H9 (cell line): ENCODE results near the gene CEBPG. TPM values are rescaled to one million over a fixed set of nuclear protein-coding genes. Genes with fewer than 3 reads are reported as not detected.

ENCODE experiments used
- DNase-seq: peaks from one replicate; pipeline ENCODE4 v3.0.0-alpha.2; 2017
- H2AFZ ChIP-seq: one replicate; pipeline ENCODE4 v1.6.1; 2013; ENCODE audit warnings: mild to moderate bottlenecking, low read length, control low read depth, moderate library complexity
- H2AK5ac ChIP-seq: 2 replicates; pipeline ENCODE4 v1.6.1; 2013; ENCODE audit warnings: low read length, control low read depth, mixed read lengths; ENCODE audit not compliant: insufficient read length
- H2BK120ac ChIP-seq: one replicate; pipeline ENCODE4 v1.6.1; 2013; ENCODE audit warnings: low read depth, mild to moderate bottlenecking, low read length, control low read depth, inconsistent platforms; ENCODE audit not compliant: poor library complexity, severe bottlenecking
- H2BK12ac ChIP-seq: 2 replicates; pipeline ENCODE4 v1.6.1; 2013; ENCODE audit warnings: low read length, control low read depth, mixed read lengths, low read depth; ENCODE audit not compliant: insufficient read length
- H2BK15ac ChIP-seq: 2 replicates; pipeline ENCODE4 v1.6.1; 2013; ENCODE audit warnings: low read depth, low read length, control low read depth
- H2BK20ac ChIP-seq: one replicate; pipeline ENCODE4 v1.6.1; 2013; ENCODE audit warnings: low read depth, mild to moderate bottlenecking, low read length, control low read depth, inconsistent platforms; ENCODE audit not compliant: poor library complexity, severe bottlenecking
- H2BK5ac ChIP-seq: 2 replicates; pipeline ENCODE4 v1.6.1; 2013; ENCODE audit warnings: low read length, control low read depth, mixed read lengths; ENCODE audit not compliant: insufficient read length
- H3K14ac ChIP-seq: 2 replicates; pipeline ENCODE4 v1.6.1; 2013; ENCODE audit warnings: low read length, control low read depth; ENCODE audit not compliant: insufficient read depth
- H3K18ac ChIP-seq: 2 replicates; pipeline ENCODE4 v1.6.1; 2013; ENCODE audit warnings: low read depth, mild to moderate bottlenecking, mixed read lengths, low read length, control low read depth; ENCODE audit not compliant: insufficient read length
- H3K23ac ChIP-seq: 2 replicates; pipeline ENCODE4 v1.6.1; 2013; ENCODE audit warnings: low read length, control low read depth, mixed read lengths, low read depth; ENCODE audit not compliant: insufficient read length
- H3K23me2 ChIP-seq: 2 replicates; pipeline ENCODE4 v1.6.1; 2013; ENCODE audit warnings: low read depth, mild to moderate bottlenecking, mixed read lengths, low read length, control low read depth; ENCODE audit not compliant: insufficient read length, poor library complexity, severe bottlenecking
- H3K27ac ChIP-seq: 2 replicates; pipeline ENCODE4 v1.5.1; 2013; ENCODE audit warnings: low read length, control low read depth, mixed read lengths, low read depth; ENCODE audit not compliant: insufficient read length
- H3K27me3 ChIP-seq: 2 replicates; pipeline ENCODE4 v1.6.1; 2013; ENCODE audit warnings: low read length, control low read depth, inconsistent platforms; ENCODE audit not compliant: insufficient read depth
- H3K4ac ChIP-seq: 2 replicates; pipeline ENCODE4 v1.6.1; 2013; ENCODE audit warnings: low read depth, mild to moderate bottlenecking, control low read depth, inconsistent platforms, low read length, moderate library complexity
- H3K4me1 ChIP-seq: 2 replicates; pipeline ENCODE4 v1.6.1; 2013; ENCODE audit warnings: low read length, control low read depth, inconsistent platforms; ENCODE audit not compliant: insufficient read depth
- H3K4me2 ChIP-seq: 2 replicates; pipeline ENCODE4 v1.6.1; 2013; ENCODE audit warnings: low read length, control low read depth, mixed read lengths; ENCODE audit not compliant: insufficient read length, insufficient read depth
- H3K56ac ChIP-seq: 2 replicates; pipeline ENCODE4 v1.6.1; 2013; ENCODE audit warnings: low read depth, mild to moderate bottlenecking, mixed read lengths, low read length, control low read depth; ENCODE audit not compliant: insufficient read length
- H3K79me1 ChIP-seq: 2 replicates; pipeline ENCODE4 v1.6.1; 2013; ENCODE audit warnings: low read depth, mild to moderate bottlenecking, moderate library complexity, low read length, control low read depth, inconsistent platforms; ENCODE audit not compliant: insufficient read depth, poor library complexity, severe bottlenecking
- H3K79me2 ChIP-seq: 2 replicates; pipeline ENCODE4 v1.6.1; 2013; ENCODE audit warnings: low read length, control low read depth, inconsistent platforms; ENCODE audit not compliant: insufficient read depth
- H3K9ac ChIP-seq: 2 replicates; pipeline ENCODE4 v1.6.1; 2013; ENCODE audit warnings: low read length, control low read depth, mixed read lengths; ENCODE audit not compliant: insufficient read length; ENCODE audit errors: extremely low read depth
- H3K9me3 ChIP-seq: one replicate; pipeline ENCODE4 v1.6.1; 2013; ENCODE audit warnings: low read depth, low read length, inconsistent platforms; ENCODE audit not compliant: control insufficient read depth
- H3T11ph ChIP-seq: one replicate; pipeline ENCODE4 v1.6.1; 2013; ENCODE audit warnings: mild to moderate bottlenecking, low read length, control low read depth, inconsistent platforms
- H4K20me1 ChIP-seq: one replicate; pipeline ENCODE4 v1.6.1; 2013; ENCODE audit not compliant: control insufficient read depth, insufficient read length, insufficient read depth
- H4K5ac ChIP-seq: 2 replicates; pipeline ENCODE4 v1.6.1; 2013; ENCODE audit warnings: low read depth, mild to moderate bottlenecking, mixed read lengths, low read length, control low read depth; ENCODE audit not compliant: insufficient read length
- H4K8ac ChIP-seq: replicated peaks from 2 replicates; pipeline ENCODE4 v1.6.1; 2013; ENCODE audit warnings: low read length, control low read depth, mixed read lengths, low read depth; ENCODE audit not compliant: insufficient read length
- H4K91ac ChIP-seq: 2 replicates; pipeline ENCODE4 v1.6.1; 2013; ENCODE audit warnings: low read depth, mild to moderate bottlenecking, moderate library complexity, mixed read lengths, low read length, control low read depth; ENCODE audit not compliant: insufficient read length
- H3K27ac Mint-ChIP-seq, 3 experiments: 2 replicates in 2 of 3; 3 replicates in 1 of 3; pipeline ENCODE4 v1.8.0; 2020 to 2021; ENCODE audit warnings: mixed read lengths in 3 of 3, mild to moderate bottlenecking in 1 of 3, moderate library complexity in 1 of 3
- H3K27me3 Mint-ChIP-seq: 2 replicates; pipeline ENCODE4 v1.8.0; 2021; ENCODE audit warnings: low read depth, mild to moderate bottlenecking, moderate library complexity, mixed read lengths
- H3K36me3 Mint-ChIP-seq, 3 experiments: 2 replicates in 2 of 3; 3 replicates in 1 of 3; pipeline ENCODE4 v1.8.0; 2020 to 2021; ENCODE audit warnings: low read depth in 3 of 3, mixed read lengths in 3 of 3; ENCODE audit not compliant: insufficient read depth in 1 of 3
- H3K4me1 Mint-ChIP-seq, 2 experiments: 2 replicates each; pipeline ENCODE4 v1.8.0; 2020; ENCODE audit warnings: mixed read lengths in 2 of 2
- H3K4me3 Mint-ChIP-seq, 2 experiments: 2 replicates in 1 of 2; 3 replicates in 1 of 2; pipeline ENCODE4 v1.8.0; 2020 to 2021; ENCODE audit warnings: mild to moderate bottlenecking in 2 of 2, mixed read lengths in 2 of 2, moderate library complexity in 1 of 2
- H3K9me3 Mint-ChIP-seq, 2 experiments: 2 replicates in 1 of 2; 3 replicates in 1 of 2; pipeline ENCODE4 v1.8.0; 2020; ENCODE audit warnings: mild to moderate bottlenecking in 2 of 2, mixed read lengths in 2 of 2, moderate library complexity in 1 of 2
- WGBS: extraction: QIAGEN DNeasy Blood & Tissue Kit; methylation state at CpG from one replicate; pipeline ENCODE4 v1.1.7; 2013; ENCODE audit warnings: missing lambda C conversion rate, low lambda C conversion rate, mixed read lengths; ENCODE audit not compliant: insufficient read length; ENCODE audit errors: extremely low coverage; 5-methylcytosine and 5-hydroxymethylcytosine counted together
- total RNA-seq: library from RNA; stranded (reverse); gene quantifications from 2 replicates; pipeline ENCODE4 v1.2.1, GENCODE V29; 2021
- TF ChIP-seq, protein P1 (sequence below): fragments of 200-600 bp; sonication (generic); conservative IDR thresholded peaks from 3 replicates; pipeline ENCODE4 v1.8.0; 2021; ENCODE audit warnings: antibody characterized with exemption, mild to moderate bottlenecking

CEBPG gene
- total RNA-seq, 1 experiment from 2014 or later = 33.7 TPM

- Histone ChIP-seq H3K79me1 (no peaks in the 10 kb centered on the region), H2BK5ac (no peak overlapping the region), H3K4me1 (no peaks in the 10 kb centered on the region), H3K9ac (no peak overlapping the region), H3K9me3 (no peaks in the 10 kb centered on the region), H3K4me2 (no peak overlapping the region), H3T11ph (no peak overlapping the region), H3K4ac (no peak overlapping the region), H3K18ac (no peak overlapping the region), H4K5ac (no peak overlapping the region), H3K27ac (no peak overlapping the region), H4K20me1 (no peaks in the 10 kb centered on the region), H3K79me2 (no peaks in the 10 kb centered on the region), H3K23ac (no peak overlapping the region), H4K8ac (no peak overlapping the region), H2BK20ac (no peak overlapping the region), H3K14ac (no peak overlapping the region), H2AK5ac (no peak overlapping the region), H4K91ac (no peak overlapping the region), H2BK15ac (no peak overlapping the region), H2BK12ac (no peak overlapping the region), H3K23me2 (no peaks in the 10 kb centered on the region), H3K27me3 (no peaks in the 10 kb centered on the region), H2AFZ (no peak overlapping the region), H2BK120ac (no peak overlapping the region), H3K56ac (no peak overlapping the region)
- Mint-ChIP-seq H3K36me3 (peaks cover 0 to 3% (median 0%) of the 10 kb centered on the region in 3 experiments; a peak in 1 of 7 replicates), H3K27ac (peak overlapping the region in 2 of 3 experiments; percentile 34 to 42; a peak in 3 of 7 replicates), H3K9me3 (no peaks in the 10 kb centered on the region), H3K27me3 (no peaks in the 10 kb centered on the region), H3K4me3 (no peak overlapping the region), H3K4me1 (peaks cover 0 to 2% of the 10 kb centered on the region in 2 experiments; a peak in 1 of 4 replicates)
- no peak for DNase-seq
- TF ChIP-seq, protein P1, sequence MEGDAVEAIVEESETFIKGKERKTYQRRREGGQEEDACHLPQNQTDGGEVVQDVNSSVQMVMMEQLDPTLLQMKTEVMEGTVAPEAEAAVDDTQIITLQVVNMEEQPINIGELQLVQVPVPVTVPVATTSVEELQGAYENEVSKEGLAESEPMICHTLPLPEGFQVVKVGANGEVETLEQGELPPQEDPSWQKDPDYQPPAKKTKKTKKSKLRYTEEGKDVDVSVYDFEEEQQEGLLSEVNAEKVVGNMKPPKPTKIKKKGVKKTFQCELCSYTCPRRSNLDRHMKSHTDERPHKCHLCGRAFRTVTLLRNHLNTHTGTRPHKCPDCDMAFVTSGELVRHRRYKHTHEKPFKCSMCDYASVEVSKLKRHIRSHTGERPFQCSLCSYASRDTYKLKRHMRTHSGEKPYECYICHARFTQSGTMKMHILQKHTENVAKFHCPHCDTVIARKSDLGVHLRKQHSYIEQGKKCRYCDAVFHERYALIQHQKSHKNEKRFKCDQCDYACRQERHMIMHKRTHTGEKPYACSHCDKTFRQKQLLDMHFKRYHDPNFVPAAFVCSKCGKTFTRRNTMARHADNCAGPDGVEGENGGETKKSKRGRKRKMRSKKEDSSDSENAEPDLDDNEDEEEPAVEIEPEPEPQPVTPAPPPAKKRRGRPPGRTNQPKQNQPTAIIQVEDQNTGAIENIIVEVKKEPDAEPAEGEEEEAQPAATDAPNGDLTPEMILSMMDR = no peak
- no CpG with 5 or more reads among the region's 5 CpGs for WGBS
Measured at GRCh38 chr19:33428627-33429125, 55.2 kb downstream of the CEBPG start.
